ENCODE data around the gene BCL6.

- TF ChIP-seq ZBTB11 (CRISPR knock-in tag; IDR thresholded peaks at IDR 0.05) (no peak), PML (IDR thresholded peaks at IDR 0.05; ENCODE audit: low read length) (no peak), WRNIP1 (IDR thresholded peaks at IDR 0.05; ENCODE audit: borderline replicate concordance, low read depth, low read length) (no peak), CTCF (IDR thresholded peaks at IDR 0.05 in 2 of 3, conservative IDR thresholded peaks at IDR 0.05 in 1 of 3; ENCODE audit: control insufficient read depth in 2 of 3, extremely low read depth in 1 of 3, insufficient read depth in 1 of 3, low read depth in 3 of 3, low read length in 3 of 3) (no peak), SP1 (IDR thresholded peaks at IDR 0.05; ENCODE audit: low read depth, low read length) (no peak), POLR2A (IDR thresholded peaks at IDR 0.05; ENCODE audit: low read depth, low read length) (no peak), DPF2 (IDR thresholded peaks at IDR 0.05) (no peak), CREM (IDR thresholded peaks at IDR 0.05; ENCODE audit: low read depth) (no peak), REST (IDR thresholded peaks at IDR 0.05; ENCODE audit: low read depth, low read length) (no peak), EZH2 (IDR thresholded peaks at IDR 0.05; ENCODE audit: borderline replicate concordance, control insufficient read depth, low read depth, low read length) (no peak), SIN3A (IDR thresholded peaks at IDR 0.05; ENCODE audit: low read depth, low read length) (no peak), ASH2L (IDR thresholded peaks at IDR 0.05; ENCODE audit: borderline replicate concordance, low read depth) (no peak), NR2F1 (conservative IDR thresholded peaks at IDR 0.05) (no peak)
Measured at GRCh38 chr3:187747506-187747905, 2.2 kb upstream of the BCL6 start.
